Measurements from ENCODE around the gene FAM181A. TPM values are rescaled to one million over a fixed set of nuclear protein-coding genes. Genes with fewer than 3 reads are reported as not detected.

FAM181A gene
- total and polyA plus RNA-seq, 10 of the 15 experiments (the other 5 are each of a cell fraction or from before 2014, with no cell fraction given) = not detected

- TF ChIP-seq GABPA (IDR thresholded peaks at IDR 0.05; ENCODE audit: low read depth) (no peak), NR2C2 (IDR thresholded peaks at IDR 0.05; ENCODE audit: borderline replicate concordance, control insufficient read depth, insufficient read length, low read depth) (no peak), USF1 (IDR thresholded peaks at IDR 0.05; ENCODE audit: borderline replicate concordance, extremely low read length, insufficient read depth, low read depth, low read length) (peak; percentile 60), DPF2 (IDR thresholded peaks at IDR 0.05) (peak; percentile 99), ZNF384 (IDR thresholded peaks at IDR 0.05; ENCODE audit: borderline replicate concordance, low read depth, low read length) (no peak), CHD1 (IDR thresholded peaks at IDR 0.05; ENCODE audit: low read depth, low read length) (peak; percentile 64; the same call in 1 of the 2 replicates), CBX5 (IDR thresholded peaks at IDR 0.05; ENCODE audit: low read depth) (no peak), EZH2 (IDR thresholded peaks at IDR 0.05; ENCODE audit: borderline replicate concordance, control insufficient read depth, low read depth, low read length) (0 out of 2 replicates have a peak, but pooled peaks have one; percentile 53), PRDM15 (CRISPR knock-in tag; IDR thresholded peaks at IDR 0.05) (no peak), IRF4 (IDR thresholded peaks at IDR 0.05; ENCODE audit: low read depth, low read length) (peak; percentile 94), POLR2AphosphoS5 (IDR thresholded peaks at IDR 0.05; ENCODE audit: low read length) (peak; percentile 95), ZNF207 (IDR thresholded peaks at IDR 0.05; ENCODE audit: borderline replicate concordance) (no peak), MTA2 (IDR thresholded peaks at IDR 0.05; ENCODE audit: low read depth) (peak; percentile 96), HSF1 (IDR thresholded peaks at IDR 0.05; ENCODE audit: low read depth, low read length) (no peak), MEF2A (IDR thresholded peaks at IDR 0.05; ENCODE audit: insufficient read depth, low read depth, low read length) (peak; percentile 92), BHLHE40 (IDR thresholded peaks at IDR 0.05; ENCODE audit: borderline replicate concordance in 1 of 2, low read depth in 2 of 2, low read length in 1 of 2) (peak; percentile 95 to 96), RFX5 (IDR thresholded peaks at IDR 0.05; ENCODE audit: low read depth, low read length) (peak; percentile 74), SIX5 (IDR thresholded peaks at IDR 0.05; ENCODE audit: low read depth, low read length, severe bottlenecking) (no peak), KDM1A (IDR thresholded peaks at IDR 0.05; ENCODE audit: borderline replicate concordance) (no peak), STAT3 (IDR thresholded peaks at IDR 0.05; ENCODE audit: low read depth, low read length) (0 out of 2 replicates have a peak, but pooled peaks have one; percentile 85), CREM (IDR thresholded peaks at IDR 0.05; ENCODE audit: low read depth) (peak; percentile 98), CBFB (IDR thresholded peaks at IDR 0.05; ENCODE audit: low read depth) (peak; percentile 96), KLF5 (IDR thresholded peaks at IDR 0.05; ENCODE audit: partially characterized antibody) (peak; percentile 95)
- TF ChIP-seq, protein P1, sequence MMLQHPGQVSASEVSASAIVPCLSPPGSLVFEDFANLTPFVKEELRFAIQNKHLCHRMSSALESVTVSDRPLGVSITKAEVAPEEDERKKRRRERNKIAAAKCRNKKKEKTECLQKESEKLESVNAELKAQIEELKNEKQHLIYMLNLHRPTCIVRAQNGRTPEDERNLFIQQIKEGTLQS (IDR thresholded peaks at IDR 0.05; ENCODE audit: borderline replicate concordance, extremely low read depth, low read depth, low read length) = peak; percentile 24; the same call in 1 of the 2 replicates
Observed at GRCh38 chr14:93959239-93960107, 32.3 kb downstream of the FAM181A start (continued).
